WTC11 (cell line): Measurements from ENCODE around the gene ZNF630. TPM values are rescaled to one million over a fixed set of nuclear protein-coding genes. Genes with fewer than 3 reads are reported as not detected.

Source experiments
- ATAC-seq: fragments of 200-7000 bp; cut with Tn5 transposase; 2 replicates; pipeline ENCODE4 v1.10.0; 2021; ENCODE audit warnings: mild to moderate bottlenecking, moderate library complexity
- CTCF ChIA-PET: fragments of 300-600 bp; sonication (Branson Sonifier 250); formaldehyde crosslinking; loops from one replicate; lab custom pipeline; 2021; ENCODE audit warnings: antibody characterized with exemption; lab: Charles Lee
- POLR2A ChIA-PET: fragments of 350-600 bp; sonication (Branson Sonifier 250); formaldehyde crosslinking; loops from one replicate; lab custom pipeline; 2021; ENCODE audit warnings: antibody characterized with exemption; lab: Charles Lee
- DNase-seq: peaks from one replicate; pipeline ENCODE4 v3.0.0; 2021; ENCODE audit warnings: low spot score
- H3K27ac Mint-ChIP-seq: 2 replicates; pipeline ENCODE4 v1.8.0; 2021; ENCODE audit warnings: mixed read lengths
- H3K27me3 Mint-ChIP-seq: 2 replicates; pipeline ENCODE4 v1.8.0; 2021; ENCODE audit warnings: low read depth, mild to moderate bottlenecking, moderate library complexity, mixed read lengths
- H3K36me3 Mint-ChIP-seq: 2 replicates; pipeline ENCODE4 v1.8.0; 2021; ENCODE audit warnings: mixed read lengths
- H3K4me1 Mint-ChIP-seq: 2 replicates; pipeline ENCODE4 v1.8.0; 2022; ENCODE audit warnings: mixed read lengths
- H3K4me3 Mint-ChIP-seq: 2 replicates; pipeline ENCODE4 v1.8.0; 2021; ENCODE audit warnings: mild to moderate bottlenecking, moderate library complexity, mixed read lengths
- H3K9me3 Mint-ChIP-seq: 2 replicates; pipeline ENCODE4 v1.8.0; 2021; ENCODE audit warnings: mixed read lengths
- GABPB1 ChIP-seq: sonication (generic); formaldehyde crosslinking; IDR thresholded peaks from 2 replicates; pipeline ENCODE4 v1.8.1; 2023; ENCODE audit warnings: mild to moderate bottlenecking, missing genetic modification reagents
- KAT7 ChIP-seq: sonication (generic); formaldehyde crosslinking; IDR thresholded peaks from 2 replicates; pipeline ENCODE4 v1.8.1; 2023; ENCODE audit warnings: missing genetic modification reagents, mild to moderate bottlenecking, borderline replicate concordance
- NFE2L1 ChIP-seq: sonication (generic); formaldehyde crosslinking; IDR thresholded peaks from 2 replicates; pipeline ENCODE4 v1.8.1; 2023; ENCODE audit warnings: missing genetic modification reagents
- NR1H2 ChIP-seq: sonication (generic); formaldehyde crosslinking; IDR thresholded peaks from 2 replicates; pipeline ENCODE4 v1.9.0; 2021; ENCODE audit warnings: mild to moderate bottlenecking, moderate library complexity, missing genetic modification reagents
- SMAD3 ChIP-seq: sonication (generic); formaldehyde crosslinking; IDR thresholded peaks from 2 replicates; pipeline ENCODE4 v1.8.0; 2022; ENCODE audit warnings: missing genetic modification reagents, mild to moderate bottlenecking, borderline replicate concordance
- SMAD4 ChIP-seq: sonication (generic); formaldehyde crosslinking; IDR thresholded peaks from 2 replicates; pipeline ENCODE4 v1.8.0; 2022; ENCODE audit warnings: mild to moderate bottlenecking, missing genetic modification reagents
- TCF7 ChIP-seq: sonication (generic); formaldehyde crosslinking; IDR thresholded peaks from 2 replicates; pipeline ENCODE4 v1.8.0; 2022; ENCODE audit warnings: mild to moderate bottlenecking, low read depth, missing genetic modification reagents, moderate library complexity
- ZNF396 ChIP-seq: fragments of 250-450 bp; sonication (Bioruptor Pico); IDR thresholded peaks from 2 replicates; pipeline ENCODE4 v1.8.0; 2021; ENCODE audit warnings: mild to moderate bottlenecking, moderate library complexity, borderline replicate concordance
- total RNA-seq: library from RNA; stranded (reverse); gene quantifications from 3 replicates; pipeline ENCODE4 v1.2.3, GENCODE V29; 2021
- TF ChIP-seq, protein P1 (sequence below): sonication (generic); formaldehyde crosslinking; IDR thresholded peaks from 2 replicates; pipeline ENCODE4 v1.8.0; 2023; ENCODE audit warnings: mild to moderate bottlenecking, missing genetic modification reagents
- TF ChIP-seq, protein P2 (sequence below): fragments of 250-450 bp; sonication (Bioruptor Pico); IDR thresholded peaks from 2 replicates; pipeline ENCODE4 v1.9.0; 2021; ENCODE audit warnings: mild to moderate bottlenecking
- TF ChIP-seq, protein P3 (sequence below): sonication (generic); formaldehyde crosslinking; IDR thresholded peaks from 2 replicates; pipeline ENCODE4 v1.8.1; 2023; ENCODE audit warnings: mild to moderate bottlenecking, missing genetic modification reagents, moderate library complexity
- TF ChIP-seq, protein P4 (sequence below): sonication (generic); formaldehyde crosslinking; IDR thresholded peaks from 2 replicates; pipeline ENCODE4 v1.8.1; 2023; ENCODE audit warnings: mild to moderate bottlenecking, missing genetic modification reagents
- TF ChIP-seq, protein P5 (sequence below): sonication (generic); formaldehyde crosslinking; IDR thresholded peaks from 2 replicates; pipeline ENCODE4 v1.8.0; 2022; ENCODE audit warnings: mild to moderate bottlenecking, missing genetic modification reagents
- TF ChIP-seq, protein P6 (sequence below): fragments of 250-450 bp; sonication (Bioruptor Pico); IDR thresholded peaks from 2 replicates; pipeline ENCODE4 v1.9.0; 2021; ENCODE audit warnings: mild to moderate bottlenecking
- TF ChIP-seq, protein P7 (sequence below): fragments of 250-450 bp; sonication (Bioruptor Pico); conservative IDR thresholded peaks from 2 replicates; pipeline ENCODE4 v1.9.0; 2021; ENCODE audit warnings: mild to moderate bottlenecking
- TF ChIP-seq, protein P8 (sequence below): sonication (generic); formaldehyde crosslinking; IDR thresholded peaks from 2 replicates; pipeline ENCODE4 v1.8.0; 2022; ENCODE audit warnings: missing genetic modification reagents

The ZNF630 gene
- total RNA-seq, 1 experiment from 2014 or later: 1.3 TPM

DNA sequence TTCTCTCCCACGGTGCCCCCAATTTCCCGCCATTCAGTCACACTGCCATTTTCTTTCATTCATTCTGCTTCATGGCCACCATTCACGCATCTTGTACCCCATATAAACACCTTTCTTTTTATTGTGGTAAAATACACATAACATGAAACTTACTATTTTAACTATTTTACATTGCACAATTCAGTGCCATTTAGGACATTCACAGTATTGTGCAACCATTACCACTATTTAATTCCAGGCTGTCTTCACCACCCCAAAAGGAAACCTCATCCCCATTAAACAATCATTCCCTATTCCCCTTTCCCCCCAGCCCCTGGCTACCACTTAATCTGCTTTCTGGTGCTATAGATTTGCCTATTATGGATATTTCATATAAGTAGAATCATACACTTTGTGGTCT is 48.7 kb downstream of the ZNF630 start:
- TF ChIP-seq, protein P1, sequence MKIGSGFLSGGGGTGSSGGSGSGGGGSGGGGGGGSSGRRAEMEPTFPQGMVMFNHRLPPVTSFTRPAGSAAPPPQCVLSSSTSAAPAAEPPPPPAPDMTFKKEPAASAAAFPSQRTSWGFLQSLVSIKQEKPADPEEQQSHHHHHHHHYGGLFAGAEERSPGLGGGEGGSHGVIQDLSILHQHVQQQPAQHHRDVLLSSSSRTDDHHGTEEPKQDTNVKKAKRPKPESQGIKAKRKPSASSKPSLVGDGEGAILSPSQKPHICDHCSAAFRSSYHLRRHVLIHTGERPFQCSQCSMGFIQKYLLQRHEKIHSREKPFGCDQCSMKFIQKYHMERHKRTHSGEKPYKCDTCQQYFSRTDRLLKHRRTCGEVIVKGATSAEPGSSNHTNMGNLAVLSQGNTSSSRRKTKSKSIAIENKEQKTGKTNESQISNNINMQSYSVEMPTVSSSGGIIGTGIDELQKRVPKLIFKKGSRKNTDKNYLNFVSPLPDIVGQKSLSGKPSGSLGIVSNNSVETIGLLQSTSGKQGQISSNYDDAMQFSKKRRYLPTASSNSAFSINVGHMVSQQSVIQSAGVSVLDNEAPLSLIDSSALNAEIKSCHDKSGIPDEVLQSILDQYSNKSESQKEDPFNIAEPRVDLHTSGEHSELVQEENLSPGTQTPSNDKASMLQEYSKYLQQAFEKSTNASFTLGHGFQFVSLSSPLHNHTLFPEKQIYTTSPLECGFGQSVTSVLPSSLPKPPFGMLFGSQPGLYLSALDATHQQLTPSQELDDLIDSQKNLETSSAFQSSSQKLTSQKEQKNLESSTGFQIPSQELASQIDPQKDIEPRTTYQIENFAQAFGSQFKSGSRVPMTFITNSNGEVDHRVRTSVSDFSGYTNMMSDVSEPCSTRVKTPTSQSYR: no peak
- TF ChIP-seq, protein P2, sequence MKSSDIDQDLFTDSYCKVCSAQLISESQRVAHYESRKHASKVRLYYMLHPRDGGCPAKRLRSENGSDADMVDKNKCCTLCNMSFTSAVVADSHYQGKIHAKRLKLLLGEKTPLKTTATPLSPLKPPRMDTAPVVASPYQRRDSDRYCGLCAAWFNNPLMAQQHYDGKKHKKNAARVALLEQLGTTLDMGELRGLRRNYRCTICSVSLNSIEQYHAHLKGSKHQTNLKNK (CRISPR knock-in tag): no peak
- TF ChIP-seq GABPB1 (CRISPR knock-in tag): no peak
- TF ChIP-seq, protein P3, sequence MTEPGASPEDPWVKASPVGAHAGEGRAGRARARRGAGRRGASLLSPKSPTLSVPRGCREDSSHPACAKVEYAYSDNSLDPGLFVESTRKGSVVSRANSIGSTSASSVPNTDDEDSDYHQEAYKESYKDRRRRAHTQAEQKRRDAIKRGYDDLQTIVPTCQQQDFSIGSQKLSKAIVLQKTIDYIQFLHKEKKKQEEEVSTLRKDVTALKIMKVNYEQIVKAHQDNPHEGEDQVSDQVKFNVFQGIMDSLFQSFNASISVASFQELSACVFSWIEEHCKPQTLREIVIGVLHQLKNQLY (CRISPR knock-in tag): no peak
- TF ChIP-seq, protein P4, sequence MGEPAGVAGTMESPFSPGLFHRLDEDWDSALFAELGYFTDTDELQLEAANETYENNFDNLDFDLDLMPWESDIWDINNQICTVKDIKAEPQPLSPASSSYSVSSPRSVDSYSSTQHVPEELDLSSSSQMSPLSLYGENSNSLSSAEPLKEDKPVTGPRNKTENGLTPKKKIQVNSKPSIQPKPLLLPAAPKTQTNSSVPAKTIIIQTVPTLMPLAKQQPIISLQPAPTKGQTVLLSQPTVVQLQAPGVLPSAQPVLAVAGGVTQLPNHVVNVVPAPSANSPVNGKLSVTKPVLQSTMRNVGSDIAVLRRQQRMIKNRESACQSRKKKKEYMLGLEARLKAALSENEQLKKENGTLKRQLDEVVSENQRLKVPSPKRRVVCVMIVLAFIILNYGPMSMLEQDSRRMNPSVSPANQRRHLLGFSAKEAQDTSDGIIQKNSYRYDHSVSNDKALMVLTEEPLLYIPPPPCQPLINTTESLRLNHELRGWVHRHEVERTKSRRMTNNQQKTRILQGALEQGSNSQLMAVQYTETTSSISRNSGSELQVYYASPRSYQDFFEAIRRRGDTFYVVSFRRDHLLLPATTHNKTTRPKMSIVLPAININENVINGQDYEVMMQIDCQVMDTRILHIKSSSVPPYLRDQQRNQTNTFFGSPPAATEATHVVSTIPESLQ: no peak
- TF ChIP-seq NFE2L1 (CRISPR knock-in tag): no peak
- TF ChIP-seq, protein P5, sequence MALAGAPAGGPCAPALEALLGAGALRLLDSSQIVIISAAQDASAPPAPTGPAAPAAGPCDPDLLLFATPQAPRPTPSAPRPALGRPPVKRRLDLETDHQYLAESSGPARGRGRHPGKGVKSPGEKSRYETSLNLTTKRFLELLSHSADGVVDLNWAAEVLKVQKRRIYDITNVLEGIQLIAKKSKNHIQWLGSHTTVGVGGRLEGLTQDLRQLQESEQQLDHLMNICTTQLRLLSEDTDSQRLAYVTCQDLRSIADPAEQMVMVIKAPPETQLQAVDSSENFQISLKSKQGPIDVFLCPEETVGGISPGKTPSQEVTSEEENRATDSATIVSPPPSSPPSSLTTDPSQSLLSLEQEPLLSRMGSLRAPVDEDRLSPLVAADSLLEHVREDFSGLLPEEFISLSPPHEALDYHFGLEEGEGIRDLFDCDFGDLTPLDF (CRISPR knock-in tag): no peak
- no peak for TF ChIP-seq NR1H2 (CRISPR knock-in tag)
- no peak for TF ChIP-seq SMAD4 (CRISPR knock-in tag)
- TF ChIP-seq, protein P6, sequence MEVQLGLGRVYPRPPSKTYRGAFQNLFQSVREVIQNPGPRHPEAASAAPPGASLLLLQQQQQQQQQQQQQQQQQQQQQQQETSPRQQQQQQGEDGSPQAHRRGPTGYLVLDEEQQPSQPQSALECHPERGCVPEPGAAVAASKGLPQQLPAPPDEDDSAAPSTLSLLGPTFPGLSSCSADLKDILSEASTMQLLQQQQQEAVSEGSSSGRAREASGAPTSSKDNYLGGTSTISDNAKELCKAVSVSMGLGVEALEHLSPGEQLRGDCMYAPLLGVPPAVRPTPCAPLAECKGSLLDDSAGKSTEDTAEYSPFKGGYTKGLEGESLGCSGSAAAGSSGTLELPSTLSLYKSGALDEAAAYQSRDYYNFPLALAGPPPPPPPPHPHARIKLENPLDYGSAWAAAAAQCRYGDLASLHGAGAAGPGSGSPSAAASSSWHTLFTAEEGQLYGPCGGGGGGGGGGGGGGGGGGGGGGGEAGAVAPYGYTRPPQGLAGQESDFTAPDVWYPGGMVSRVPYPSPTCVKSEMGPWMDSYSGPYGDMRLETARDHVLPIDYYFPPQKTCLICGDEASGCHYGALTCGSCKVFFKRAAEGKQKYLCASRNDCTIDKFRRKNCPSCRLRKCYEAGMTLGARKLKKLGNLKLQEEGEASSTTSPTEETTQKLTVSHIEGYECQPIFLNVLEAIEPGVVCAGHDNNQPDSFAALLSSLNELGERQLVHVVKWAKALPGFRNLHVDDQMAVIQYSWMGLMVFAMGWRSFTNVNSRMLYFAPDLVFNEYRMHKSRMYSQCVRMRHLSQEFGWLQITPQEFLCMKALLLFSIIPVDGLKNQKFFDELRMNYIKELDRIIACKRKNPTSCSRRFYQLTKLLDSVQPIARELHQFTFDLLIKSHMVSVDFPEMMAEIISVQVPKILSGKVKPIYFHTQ (CRISPR knock-in tag): no peak
- TF ChIP-seq ZNF396: no peak
- TF ChIP-seq TCF7 (CRISPR knock-in tag): no peak
- no peak for ATAC-seq
- Mint-ChIP-seq H3K27me3 (no peaks in the 10 kb centered on the region), H3K9me3 (no peaks in the 10 kb centered on the region), H3K27ac (peak overlapping the region; percentile 32; the same call in 1 of the 2 replicates), H3K4me3 (no peak overlapping the region; the same call in 1 of the 2 replicates), H3K4me1 (peaks cover 4% of the 10 kb centered on the region; the same call in 1 of the 2 replicates), H3K36me3 (no peaks in the 10 kb centered on the region)
- no peak for DNase-seq
- ChIA-PET POLR2A (no interaction called here), CTCF (no interaction called here)

DNA sequence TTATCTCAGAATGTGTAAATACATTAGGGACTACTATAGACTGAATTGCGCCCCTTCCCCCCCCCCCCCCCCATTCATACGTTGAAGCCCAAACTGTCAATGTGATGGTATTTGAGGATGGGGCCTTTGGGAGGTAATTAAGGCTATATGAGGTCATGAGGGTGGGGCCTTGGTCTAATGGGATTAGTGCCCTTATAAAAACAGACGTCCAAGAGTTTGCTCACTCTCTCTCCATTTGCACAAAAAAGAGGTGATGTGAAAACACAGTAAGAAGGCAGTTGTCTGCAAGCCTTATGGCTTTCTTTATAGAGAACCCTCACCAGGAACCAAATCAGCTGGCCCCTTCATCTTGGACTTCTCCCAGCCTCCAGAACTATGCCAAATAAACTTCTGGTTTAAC is 49.3 kb downstream of the ZNF630 start:
- Mint-ChIP-seq H3K27ac (no peak overlapping the region), H3K4me3 (no peak overlapping the region), H3K27me3 (no peaks in the 10 kb centered on the region), H3K9me3 (no peaks in the 10 kb centered on the region), H3K4me1 (peaks cover 4% of the 10 kb centered on the region; the same call in 1 of the 2 replicates), H3K36me3 (no peaks in the 10 kb centered on the region)
- TF ChIP-seq, protein P7, sequence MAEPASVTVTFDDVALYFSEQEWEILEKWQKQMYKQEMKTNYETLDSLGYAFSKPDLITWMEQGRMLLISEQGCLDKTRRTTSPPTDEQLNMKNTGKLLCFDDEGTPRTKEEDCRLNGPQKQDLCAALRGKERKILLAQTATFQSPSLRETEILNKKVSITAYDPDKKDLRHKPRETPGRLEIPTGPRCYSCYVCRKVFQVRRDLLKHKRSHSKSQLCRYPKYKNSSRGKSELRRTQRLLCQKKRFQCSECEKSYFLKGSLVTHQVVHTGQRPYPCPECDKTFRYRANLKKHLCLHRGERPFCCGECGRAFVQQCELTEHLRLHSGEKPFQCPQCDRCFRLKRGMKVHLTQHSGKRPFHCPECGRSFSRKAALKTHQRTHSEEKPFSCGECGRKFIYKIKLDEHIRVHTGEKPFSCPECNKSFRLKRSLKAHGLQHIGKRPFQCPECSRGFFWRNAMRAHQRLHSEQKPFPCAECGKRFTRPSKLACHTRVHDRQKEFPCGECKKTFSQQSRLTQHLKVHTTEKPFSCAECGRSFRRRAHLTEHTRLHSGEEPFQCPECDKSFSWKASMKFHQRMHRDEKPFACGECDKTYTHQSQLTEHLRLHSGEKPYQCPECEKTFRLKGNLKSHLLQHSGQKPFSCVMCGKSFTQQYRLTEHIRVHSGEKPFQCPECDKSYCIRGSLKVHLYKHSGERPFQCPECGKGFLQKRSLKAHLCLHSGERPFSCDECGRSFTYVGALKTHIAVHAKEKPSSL (CRISPR knock-in tag): no peak
- TF ChIP-seq KAT7 (CRISPR knock-in tag) (no peak), ZNF396 (no peak), SMAD3 (CRISPR knock-in tag) (no peak)
- TF ChIP-seq, protein P8, sequence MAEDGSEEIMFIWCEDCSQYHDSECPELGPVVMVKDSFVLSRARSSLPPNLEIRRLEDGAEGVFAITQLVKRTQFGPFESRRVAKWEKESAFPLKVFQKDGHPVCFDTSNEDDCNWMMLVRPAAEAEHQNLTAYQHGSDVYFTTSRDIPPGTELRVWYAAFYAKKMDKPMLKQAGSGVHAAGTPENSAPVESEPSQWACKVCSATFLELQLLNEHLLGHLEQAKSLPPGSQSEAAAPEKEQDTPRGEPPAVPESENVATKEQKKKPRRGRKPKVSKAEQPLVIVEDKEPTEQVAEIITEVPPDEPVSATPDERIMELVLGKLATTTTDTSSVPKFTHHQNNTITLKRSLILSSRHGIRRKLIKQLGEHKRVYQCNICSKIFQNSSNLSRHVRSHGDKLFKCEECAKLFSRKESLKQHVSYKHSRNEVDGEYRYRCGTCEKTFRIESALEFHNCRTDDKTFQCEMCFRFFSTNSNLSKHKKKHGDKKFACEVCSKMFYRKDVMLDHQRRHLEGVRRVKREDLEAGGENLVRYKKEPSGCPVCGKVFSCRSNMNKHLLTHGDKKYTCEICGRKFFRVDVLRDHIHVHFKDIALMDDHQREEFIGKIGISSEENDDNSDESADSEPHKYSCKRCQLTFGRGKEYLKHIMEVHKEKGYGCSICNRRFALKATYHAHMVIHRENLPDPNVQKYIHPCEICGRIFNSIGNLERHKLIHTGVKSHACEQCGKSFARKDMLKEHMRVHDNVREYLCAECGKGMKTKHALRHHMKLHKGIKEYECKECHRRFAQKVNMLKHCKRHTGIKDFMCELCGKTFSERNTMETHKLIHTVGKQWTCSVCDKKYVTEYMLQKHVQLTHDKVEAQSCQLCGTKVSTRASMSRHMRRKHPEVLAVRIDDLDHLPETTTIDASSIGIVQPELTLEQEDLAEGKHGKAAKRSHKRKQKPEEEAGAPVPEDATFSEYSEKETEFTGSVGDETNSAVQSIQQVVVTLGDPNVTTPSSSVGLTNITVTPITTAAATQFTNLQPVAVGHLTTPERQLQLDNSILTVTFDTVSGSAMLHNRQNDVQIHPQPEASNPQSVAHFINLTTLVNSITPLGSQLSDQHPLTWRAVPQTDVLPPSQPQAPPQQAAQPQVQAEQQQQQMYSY (CRISPR knock-in tag): no peak
- POLR2A ChIA-PET: no interaction called here
- ATAC-seq: no peak
- DNase-seq: no peak
- CTCF ChIA-PET: no interaction called here
